HG02938 (cell line): ENCODE results near the gene COX14.

Experiments
- ATAC-seq: cut with Tn5 transposase; IDR thresholded peaks from one replicate; pipeline ENCODE4 v1.9.1; 2021; ENCODE audit warnings: mild to moderate bottlenecking, moderate library complexity; ENCODE audit not compliant: unreplicated experiment

COX14 gene

DNA sequence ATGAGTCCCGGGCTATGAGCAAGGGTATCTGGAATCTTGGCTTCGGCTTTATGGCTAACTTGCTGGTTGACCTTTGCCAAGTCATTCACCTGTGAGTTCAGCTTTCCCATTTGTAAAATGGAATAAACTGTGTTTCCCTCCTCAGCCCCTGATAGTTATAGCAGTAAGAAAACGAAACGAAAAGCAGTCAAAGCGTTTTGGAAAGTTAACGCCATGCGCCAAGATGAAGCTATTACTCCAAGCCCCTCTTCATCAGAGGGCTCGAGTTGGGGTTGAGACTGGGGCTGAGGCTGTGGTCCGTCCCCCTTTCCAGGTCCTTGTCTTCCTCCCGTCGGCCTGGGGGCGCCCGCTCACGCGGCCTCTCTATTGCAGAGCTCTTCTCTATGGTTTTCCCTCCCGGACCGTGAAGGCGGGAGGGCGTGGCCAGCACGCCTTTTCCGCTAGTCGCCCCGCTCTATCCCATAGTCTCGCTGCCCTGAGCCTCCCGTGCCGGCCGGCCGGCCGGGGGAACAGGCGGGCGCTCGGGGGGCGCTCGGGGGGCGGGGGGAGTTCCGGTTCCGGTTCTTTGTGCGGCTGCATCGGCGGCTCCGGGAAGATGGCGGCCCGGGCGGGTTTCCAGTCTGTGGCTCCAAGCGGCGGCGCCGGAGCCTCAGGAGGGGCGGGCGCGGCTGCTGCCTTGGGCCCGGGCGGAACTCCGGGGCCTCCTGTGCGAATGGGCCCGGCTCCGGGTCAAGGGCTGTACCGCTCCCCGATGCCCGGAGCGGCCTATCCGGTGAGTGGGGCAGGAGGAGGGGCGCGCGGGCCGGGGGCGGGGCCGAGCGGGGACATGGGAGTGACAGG, 27.0 kb upstream of the COX14 start, which contains the start of gene SMARCD1:
Gene SMARCD1 (plus strand): TSS at position 568 of the 840 bp plus-strand sequence. CDS start 28 bp downstream, at position 596.
- ATAC-seq = peak; percentile 62

DNA sequence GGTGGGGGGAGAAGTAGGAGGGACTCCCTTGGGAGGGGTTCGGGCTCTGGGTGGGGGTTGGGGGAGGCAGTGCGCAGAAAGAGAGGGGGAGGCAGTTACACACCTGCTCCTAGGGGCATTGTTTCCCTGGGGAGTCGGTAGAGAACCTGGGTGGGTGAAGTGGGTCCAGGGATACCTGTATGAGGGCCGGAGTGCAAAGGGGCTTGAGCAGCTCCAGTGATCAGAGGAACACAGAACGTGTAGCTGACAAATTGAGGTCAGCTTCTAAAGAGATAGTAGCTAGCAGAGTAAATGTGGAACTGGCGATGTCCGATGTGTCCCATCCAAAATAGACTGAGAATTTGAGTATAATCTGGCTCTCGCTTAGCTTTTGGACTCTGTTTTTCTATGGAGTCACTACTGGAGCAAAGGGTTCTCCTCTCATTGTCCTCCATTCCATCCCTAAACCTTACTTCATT, 26.4 kb upstream of the COX14 start:
- ATAC-seq = no peak

DNA sequence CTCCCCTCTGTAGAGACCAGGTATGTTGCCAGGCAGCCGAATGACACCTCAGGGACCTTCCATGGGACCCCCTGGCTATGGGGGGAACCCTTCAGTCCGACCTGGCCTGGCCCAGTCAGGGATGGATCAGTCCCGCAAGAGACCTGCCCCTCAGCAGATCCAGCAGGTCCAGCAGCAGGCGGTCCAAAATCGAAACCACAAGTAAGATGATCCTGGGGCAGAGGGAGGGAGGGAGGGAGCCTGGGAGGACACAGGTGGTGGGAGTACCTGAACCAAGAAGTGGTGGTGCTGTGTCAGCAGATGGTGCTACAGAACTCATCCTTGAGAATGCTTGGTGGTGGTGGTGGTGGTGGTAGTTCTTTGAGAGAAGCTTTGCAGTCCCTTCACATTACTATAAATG, 25.9 kb upstream of the COX14 start:
- ATAC-seq = no peak

DNA sequence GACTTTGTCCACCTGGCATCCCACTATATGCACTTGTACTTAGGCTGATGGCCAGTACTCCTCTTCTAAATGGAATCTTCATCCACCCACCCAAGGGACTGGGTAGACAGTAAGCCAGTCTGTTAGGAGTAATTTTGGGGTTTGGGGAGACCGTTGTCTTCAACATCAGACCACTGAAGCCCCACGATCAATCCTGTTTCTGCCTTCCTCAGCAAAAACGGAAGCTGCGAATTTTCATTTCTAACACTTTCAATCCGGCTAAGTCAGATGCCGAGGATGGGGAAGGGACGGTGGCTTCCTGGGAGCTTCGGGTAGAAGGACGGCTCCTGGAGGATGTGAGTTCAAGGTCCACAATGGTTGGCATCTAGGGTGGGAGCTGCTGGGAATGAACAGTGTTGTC, 24.9 kb upstream of the COX14 start:
- ATAC-seq = no peak

DNA sequence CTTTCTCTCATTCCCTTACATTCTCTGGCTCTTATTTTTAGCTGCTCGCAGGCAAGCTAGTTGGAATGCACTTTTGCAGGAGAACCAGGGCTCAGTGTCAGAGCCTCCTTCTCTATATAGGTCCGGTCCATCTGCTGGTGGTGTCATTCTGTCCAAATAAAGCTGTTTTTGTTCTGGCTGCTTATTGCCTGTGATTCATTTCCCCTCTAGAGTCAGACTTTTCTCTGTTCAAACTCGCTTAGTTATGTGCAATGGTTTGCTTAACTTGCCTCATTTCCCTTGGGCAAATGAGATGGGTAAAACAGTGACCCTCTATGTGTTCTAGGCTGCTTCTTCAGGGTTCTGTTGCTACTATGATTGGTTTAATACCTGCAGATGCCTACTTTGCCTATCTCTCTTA, 24.0 kb upstream of the COX14 start:
- ATAC-seq = no peak

DNA sequence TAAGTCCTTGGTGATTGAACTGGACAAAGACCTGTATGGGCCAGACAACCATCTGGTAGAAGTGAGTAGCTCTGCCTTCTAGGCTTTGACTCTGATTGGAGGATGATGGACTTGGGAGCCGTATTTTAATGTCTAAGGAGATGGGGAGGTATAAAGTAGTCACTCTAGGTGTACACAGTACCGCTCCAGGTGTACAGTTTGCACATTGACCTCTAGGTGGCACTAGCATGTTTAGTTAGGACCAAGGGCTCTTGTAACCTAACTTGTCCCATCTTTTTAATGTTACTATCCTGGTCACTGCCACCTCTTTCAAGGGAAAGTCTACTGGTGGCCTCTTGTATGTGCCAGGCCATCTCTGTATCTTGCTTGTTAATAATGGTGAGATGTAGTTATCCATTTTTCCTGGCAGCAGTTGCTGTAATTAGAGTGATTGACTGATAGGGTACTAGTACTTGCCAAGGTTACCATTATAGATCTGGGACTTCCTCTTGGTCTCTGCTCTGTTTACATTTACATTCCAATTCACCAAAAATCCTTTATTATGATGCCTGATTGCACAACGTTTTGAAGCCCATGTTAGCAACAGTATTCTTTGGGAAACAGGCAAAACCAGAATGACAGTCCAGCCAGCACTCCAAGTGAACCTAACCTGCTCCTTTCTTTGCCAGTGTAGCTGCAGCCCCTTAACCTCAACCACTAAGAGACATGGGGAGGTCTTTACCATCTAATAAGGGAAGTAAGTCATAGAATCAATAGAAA, 23.3 kb upstream of the COX14 start:
- ATAC-seq = no peak

DNA sequence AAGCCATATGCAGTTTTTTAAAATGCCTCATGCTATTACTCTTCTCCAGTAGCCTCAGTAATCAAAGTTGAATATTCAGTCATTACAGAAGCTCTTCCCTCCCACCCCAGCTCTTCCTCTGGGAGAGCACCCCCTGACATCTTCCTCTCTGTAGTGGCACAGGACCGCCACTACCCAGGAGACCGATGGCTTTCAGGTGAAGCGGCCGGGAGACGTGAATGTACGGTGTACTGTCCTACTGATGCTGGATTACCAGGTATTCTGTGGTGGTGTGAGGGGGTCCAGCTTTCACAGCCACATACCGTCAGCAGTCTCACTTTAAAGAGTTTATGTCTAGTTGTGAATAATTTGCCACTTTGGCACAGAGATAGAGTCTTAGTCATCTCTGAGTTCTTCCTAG, 22.3 kb upstream of the COX14 start:
- no peak for ATAC-seq

DNA sequence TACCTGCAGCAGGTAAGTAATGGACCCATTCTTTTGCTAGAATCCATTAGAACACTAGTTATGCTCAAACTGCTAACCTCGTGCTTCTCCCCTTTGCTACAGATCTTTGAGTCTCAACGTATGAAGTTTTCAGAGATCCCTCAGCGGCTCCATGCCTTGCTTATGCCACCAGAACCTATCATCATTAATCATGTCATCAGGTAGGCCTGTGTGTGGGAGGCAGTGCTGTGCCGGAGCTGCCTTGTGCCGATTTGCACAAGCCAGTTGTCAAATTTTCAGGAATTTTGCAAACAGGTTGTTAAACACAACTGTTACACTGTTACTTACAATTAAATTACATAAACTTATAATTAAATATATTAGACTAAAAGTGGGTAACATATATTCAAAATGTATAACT, 21.6 kb upstream of the COX14 start:
- no peak for ATAC-seq

DNA sequence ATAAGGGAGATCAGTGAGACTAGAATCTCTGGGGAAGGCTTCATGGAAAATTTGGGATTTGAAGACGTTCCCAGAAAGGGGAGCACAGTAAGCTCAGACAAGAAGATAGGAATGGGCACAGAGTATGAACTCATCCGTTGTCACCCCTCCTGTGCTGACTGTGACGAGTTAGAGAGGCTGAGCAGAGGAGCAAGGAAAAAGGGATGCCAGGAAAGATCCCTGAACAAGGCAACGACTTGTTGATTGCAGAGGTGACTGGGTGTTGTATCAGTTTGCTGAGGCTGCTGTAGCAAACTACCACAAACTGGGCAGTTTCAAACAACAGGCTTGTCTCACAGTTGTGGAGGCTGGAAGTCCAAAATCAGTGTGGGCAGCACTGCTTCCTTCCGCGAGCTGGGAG, 14.1 kb upstream of the COX14 start:
- no peak for ATAC-seq

DNA sequence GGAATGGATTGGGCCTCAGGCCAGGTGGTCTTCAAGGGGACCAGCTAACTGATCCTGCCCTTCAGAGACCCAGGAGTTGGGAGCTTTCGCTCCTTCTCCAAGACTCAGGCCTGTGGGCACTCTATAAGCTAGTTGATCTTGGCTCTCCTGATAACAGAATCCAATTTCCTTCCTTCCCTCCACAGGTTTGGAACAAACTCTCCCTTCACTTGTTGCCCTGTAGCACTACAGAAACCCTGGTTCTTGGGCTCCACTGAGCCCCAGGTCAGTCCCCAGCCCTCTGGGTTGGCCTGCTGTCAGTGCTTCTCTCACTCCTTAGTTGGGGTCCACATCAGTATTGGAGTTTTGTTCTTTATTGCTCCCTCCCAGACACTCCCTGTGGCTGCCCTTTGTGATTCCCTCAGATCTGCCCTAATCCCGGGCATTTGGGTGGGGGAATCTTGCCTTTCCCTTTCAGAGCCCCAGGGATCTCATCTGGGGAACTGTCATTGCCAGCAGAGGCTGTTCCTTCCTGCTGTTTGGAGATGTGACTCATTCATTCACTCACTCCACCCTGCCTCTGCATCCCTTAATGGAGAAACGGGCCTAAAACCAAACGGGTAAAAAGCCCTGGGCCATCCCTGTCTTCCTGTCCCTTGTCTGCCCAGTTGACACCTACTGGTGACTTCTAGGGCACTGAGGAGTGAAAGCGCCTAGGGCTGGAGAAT, 12.6 kb upstream of the COX14 start:
- ATAC-seq = no peak

DNA sequence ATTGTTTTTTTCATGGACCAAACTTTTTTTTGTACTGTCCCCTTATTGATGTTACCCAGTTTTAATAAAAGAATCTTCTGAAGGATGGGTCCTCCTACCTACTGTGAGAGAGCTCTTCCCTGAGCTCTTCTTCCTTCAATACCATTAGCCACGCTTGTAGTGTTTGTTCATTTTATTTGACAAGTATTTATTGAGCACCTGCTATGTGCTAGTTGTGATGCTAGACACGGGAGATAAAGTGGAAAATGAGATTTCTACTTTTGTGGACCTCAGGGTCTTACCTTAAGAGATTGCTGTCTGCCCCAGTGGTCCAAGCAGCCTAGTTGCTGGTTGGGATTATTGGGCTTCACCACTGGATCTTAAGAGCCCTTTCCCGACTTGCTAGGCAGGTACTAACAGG, 11.5 kb upstream of the COX14 start:
- ATAC-seq = no peak

DNA sequence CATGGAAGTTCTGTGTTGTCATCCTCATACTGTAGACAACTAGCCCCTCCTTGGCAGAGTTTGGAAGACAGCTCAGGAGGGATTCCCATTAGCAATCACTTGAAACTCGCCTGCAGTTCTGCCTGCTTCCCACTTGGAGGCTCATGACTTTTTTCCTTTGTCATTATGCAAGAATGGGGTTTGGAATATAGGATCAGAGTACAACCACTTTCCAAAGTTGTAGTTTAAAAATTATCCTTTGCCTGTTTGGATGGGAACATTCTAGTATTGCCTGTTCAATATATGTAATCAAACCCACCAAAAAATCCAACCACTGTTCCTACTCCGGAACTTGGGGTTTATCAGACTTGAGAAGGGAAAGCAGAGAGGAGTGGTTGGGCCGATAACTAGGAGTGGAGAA, 10.4 kb upstream of the COX14 start:
- ATAC-seq = no peak

DNA sequence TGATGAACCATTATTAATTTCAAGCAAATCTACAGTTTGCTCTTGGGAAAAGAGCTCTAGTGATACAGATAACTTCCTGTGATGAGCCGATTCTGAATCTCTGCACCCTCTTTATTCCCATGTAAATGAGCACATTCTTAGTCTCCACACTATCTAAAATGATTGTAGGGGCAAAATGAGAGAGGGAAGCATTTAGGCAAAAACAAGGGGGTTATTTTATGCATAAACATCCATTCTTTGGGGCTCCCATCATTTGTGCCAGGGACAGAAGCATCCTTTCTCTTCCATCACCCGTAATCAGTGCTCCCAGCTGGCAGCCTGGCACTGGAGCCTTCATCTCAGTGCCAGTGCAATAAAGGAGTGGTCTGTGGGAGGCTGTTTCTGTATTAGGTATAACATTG, 9.9 kb upstream of the COX14 start:
- no peak for ATAC-seq

DNA sequence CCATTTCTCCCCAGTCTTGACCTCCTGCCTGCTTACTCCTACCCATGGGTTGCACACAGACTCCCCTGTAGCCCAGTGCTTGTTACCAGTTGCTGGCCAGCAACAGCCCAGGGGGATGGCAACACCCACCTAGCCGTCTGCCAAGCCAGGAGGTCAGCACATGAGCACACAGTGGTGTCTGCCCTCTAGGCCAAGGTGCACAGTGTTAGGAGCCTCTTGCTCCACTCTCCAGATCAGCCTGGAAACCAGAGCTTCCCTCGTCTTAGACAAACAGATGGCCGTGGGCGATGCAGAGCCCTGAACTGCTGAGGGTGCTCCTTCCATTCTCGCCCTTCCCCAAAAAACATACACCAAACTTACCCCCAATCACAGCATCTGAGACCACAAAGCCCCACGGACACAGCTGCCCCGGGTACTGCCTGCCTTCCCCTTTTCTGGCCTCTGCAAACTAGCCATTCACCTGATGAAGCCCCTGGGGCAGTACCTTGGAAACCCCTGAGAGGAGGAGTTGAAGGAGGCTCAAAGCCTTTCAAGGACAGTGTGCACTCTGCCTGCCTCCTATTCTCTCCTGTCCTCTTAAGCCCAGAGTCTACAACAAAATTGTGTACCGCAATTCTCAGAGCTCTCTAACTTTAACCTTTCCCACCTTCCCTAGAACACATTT, 9.3 kb upstream of the COX14 start:
- ATAC-seq = no peak

DNA sequence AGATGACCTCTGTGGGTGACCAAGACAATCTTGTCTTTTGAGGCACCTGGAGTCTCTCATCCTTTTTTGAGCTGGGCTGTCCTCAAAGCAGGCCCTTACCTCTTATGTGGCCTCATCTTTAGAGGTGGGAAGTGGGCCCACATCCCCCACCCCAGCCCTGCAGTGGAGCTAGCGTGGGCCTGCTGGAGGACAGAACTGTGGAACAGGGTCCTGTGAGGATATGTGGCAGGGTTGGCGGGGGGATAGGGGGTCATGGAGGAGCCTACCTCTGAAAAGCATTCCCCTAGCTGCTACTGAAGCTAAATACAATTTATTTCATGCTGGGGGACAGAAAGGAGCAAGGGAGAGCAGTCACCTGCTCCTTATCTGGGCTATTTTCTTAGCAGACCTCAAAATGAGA, 8.7 kb upstream of the COX14 start:
- no peak for ATAC-seq

DNA sequence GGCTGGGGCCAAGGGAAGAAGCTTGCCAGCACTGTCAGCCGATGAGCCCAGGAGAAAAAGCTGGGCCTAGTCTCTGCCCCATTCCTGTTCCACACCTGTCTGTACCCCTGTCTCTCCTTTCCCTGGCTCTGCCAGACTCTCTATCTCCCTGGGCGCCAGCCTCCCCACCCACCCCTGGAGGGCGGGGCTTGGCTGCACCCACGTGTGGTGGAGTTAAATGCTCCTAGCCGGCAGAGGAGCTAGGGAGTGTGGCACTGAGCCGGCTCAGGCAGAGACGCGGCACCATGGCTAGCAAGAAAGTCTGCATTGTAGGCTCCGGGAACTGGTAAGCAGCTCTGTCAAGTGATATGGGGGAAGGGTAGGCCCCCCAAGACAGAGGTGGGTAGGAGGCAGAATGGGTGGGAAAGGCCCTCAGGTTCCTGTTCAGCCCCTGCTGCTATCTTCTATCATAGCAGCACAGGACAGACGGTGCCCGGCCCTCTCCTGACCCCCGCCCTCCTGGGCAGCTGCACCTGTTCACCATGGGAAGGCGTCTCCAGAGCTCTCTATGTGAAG, 8.2 kb upstream of the COX14 start, which contains the start of gene GPD1:
Gene GPD1 (plus strand): TSS at position 242 of the 555 bp plus-strand sequence. CDS start 43 bp downstream, at position 285.
- no peak for ATAC-seq

DNA sequence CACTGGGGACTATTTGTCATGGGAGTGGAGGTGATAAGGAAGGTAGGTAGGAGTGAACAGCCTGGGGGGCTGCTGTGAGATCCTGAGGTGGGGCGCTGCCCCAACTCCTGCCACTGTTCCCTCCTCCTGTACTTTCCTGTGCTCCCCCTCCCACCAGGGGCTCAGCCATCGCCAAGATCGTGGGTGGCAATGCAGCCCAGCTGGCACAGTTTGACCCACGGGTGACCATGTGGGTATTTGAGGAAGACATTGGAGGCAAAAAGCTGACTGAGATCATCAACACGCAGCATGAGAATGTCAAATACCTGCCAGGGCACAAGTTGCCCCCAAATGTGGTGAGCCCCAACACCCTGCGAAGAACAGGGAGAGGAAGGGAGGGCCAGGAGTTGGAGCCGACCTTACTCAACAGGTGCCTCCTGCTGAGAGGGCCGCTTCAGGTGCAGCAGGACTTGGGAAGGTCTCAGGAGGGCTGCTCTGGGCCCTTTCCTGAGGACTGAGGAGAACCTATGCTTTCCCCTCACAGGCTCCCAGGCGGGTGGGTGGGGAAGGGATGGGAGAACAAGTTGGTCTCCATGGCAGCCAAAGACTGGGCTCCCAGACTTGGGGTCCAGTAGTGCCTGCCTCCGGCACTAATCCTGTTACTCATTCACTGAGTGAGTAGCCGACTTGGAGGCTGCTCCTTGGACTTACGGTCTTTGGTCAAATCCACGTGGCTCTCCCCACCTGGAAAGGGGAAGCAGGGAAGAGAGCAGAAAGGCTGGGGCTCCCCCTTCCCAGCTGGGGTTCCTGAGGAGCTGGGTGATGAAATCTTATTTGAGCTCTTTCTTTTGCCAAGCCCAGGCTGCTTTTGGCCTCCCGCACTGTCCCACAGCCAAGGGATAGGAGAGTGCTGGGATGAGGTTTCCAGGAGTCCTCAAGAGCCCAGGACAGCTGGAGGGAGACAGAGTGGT, 7.3 kb upstream of the COX14 start:
- no peak for ATAC-seq

DNA sequence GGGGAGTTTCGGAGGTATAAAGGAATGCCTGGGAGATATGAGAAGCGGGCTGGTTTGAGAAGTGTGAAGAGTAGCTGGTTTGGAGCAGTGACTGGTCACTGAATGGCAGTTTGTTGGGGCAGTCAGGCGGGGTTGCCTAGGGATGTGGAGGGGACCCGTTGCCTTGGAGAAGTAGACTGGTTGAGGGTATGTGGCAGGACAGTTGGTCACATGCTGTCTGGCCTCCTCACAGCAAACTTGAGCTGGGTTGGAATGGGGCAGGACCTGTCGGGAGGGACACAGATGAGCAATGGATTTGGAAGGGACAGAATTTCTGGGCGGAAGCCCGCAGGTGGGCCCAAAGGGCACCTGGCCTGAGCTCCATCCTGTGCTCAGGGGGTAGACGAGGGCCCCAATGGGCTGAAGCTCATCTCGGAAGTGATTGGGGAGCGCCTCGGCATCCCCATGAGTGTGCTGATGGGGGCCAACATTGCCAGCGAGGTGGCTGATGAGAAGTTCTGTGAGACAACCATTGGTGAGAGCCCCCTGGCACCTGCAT, 6.1 kb upstream of the COX14 start:
- no peak for ATAC-seq

DNA sequence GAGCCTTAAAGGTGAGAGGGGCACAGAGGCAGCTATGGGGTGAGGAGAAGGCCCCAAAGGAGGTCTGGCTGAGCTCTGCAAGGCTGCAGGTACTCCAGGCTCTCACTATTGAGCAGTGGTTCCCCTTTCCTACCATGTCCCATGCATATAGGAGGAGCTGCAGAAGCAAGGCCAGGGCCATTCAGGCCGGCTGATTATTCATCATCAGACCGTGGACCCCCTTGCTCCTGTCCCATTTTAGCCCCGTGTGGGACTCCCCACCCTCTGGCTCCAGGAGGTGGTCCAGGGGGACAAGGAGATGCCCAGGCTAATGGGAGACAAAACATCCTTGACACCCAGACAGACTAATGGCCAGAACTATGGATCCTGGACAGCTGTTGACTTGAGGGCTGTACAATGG, 5.1 kb upstream of the COX14 start:
- no peak for ATAC-seq
